GM18858 (cell line): ENCODE data around the gene GOLGA2.

ENCODE experiments used
- ATAC-seq: cut with Tn5 transposase; IDR thresholded peaks from one replicate; pipeline ENCODE4 v1.9.1; 2021; ENCODE audit not compliant: unreplicated experiment

GOLGA2 gene

DNA sequence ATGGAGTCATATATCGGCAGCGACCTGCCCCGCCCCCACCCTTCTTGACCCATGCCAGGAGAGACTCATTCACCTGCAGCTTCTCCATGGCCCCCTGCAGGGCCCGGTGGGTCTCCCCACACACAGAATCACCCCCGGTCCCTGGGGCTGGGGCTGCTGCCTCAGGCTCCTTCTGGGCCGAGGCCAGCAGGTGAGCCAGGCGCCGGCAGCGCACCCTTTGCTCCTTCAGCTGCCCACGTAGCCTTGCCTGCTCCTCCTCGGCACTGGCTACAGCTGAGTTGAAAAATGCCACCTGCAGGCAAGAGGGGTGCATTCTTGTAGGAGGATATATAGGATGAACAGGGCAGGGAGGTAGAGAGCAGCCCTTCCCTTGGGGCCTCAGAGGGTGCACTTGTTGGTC lies 17.9 kb downstream of the GOLGA2 start:
- ATAC-seq = no peak

GRCh38 chr9:128257086-128257825 lies 18.6 kb downstream of the GOLGA2 start:
- no peak for ATAC-seq

- no peak for ATAC-seq
Observed at GRCh38 chr9:128254855-128255759, 20.7 kb downstream of the GOLGA2 start.

DNA sequence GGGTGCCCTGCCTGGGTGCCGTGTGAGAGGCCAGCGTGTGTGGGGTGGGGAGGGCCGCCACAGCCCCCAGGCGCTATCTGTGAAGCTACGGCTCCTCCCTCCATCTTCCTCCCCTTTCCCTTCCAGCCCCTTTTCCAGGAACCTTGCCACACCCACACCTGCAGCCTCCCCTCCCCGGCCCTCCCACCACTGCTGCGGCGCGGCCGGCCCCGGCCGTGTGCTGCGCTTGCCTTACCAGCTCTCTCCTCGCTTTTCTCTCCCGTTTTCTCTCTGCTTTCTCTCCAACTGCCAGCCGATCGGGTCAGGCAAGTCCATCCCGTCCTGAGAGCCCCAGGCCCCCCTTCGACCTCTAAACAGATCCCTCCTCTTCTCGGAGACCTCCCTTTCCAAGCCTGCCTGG lies 21.4 kb downstream of the GOLGA2 start:
- ATAC-seq = no peak

DNA sequence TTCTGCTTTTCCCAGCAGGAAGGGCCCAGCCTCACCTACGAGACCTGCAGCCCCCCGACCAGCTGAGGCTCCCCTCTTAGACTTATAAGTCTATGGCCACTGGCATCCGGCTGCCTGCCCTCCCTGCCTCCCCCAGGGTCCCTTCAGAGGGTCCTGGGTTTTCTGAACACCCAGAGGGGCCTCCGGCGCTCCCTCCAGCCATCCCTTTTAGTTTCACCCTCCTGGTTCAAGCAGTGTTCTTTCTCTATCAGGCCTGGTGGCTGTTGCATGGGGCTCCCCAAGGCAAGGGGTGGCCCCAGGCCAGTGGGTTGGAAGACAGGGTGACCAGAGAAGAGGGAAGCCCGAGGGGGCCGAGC lies 21.8 kb downstream of the GOLGA2 start:
- no peak for ATAC-seq

DNA sequence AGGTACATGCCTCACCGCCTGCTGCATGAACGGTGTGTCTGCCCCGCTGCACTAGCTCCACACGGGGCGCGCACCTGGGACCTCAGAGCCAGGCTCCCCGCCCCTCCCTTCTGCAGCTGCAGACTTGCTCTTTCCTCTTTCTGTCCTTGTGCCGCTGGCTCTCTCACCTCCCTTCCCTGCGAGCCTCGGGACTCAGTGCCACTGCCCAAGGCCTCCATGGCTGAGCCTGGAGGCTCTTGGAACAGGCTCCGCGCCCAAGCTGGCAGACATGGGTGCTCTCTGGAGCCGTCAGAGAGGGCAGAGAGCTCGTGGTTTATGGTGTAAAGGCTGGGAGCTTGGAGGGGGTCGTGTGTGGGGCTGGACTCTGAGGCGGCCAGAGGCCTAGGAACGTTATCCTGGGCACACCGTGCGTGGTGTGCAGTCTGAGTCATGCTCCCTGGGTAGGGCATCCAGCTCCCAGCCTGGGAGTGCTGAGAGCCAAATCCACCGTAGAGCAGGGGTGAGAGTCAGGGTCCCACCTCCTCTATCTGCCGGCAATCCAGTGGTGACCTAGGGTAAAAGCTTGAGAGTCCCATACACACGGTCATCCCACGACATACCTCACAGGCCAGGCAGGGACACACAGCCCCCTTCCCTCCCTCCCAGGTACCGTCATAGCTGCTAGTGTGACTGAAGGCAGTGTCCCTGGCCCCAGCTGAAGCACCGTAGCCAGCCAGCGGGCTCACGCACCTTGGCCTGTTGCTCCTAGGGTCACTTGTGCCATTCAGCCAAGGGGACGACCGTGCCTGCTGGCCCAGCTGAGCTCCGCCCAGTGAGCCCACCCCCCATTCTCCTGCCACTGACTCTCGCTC lies 22.4 kb downstream of the GOLGA2 start:
- ATAC-seq = no peak

- no peak for ATAC-seq
Observed at GRCh38 chr9:128252317-128253139, 23.3 kb downstream of the GOLGA2 start.

DNA sequence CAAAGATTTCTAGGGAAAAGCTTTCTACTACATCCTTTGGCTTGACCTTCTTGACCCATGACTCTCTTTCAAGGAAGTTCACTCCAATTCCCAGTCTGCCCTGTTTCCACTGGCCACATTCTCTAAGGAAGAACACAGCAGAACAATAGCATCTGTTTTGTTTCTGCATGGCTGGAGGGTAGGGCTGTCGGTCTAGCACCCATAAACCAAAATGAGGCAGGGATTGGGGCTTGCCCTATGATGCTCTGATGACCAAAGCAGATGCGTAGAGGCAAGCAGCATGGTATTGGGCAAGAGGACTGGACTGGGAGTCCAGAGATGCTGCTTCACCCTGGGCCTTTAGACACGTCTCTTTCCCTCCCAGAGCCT lies 24.1 kb downstream of the GOLGA2 start:
- ATAC-seq = no peak

DNA sequence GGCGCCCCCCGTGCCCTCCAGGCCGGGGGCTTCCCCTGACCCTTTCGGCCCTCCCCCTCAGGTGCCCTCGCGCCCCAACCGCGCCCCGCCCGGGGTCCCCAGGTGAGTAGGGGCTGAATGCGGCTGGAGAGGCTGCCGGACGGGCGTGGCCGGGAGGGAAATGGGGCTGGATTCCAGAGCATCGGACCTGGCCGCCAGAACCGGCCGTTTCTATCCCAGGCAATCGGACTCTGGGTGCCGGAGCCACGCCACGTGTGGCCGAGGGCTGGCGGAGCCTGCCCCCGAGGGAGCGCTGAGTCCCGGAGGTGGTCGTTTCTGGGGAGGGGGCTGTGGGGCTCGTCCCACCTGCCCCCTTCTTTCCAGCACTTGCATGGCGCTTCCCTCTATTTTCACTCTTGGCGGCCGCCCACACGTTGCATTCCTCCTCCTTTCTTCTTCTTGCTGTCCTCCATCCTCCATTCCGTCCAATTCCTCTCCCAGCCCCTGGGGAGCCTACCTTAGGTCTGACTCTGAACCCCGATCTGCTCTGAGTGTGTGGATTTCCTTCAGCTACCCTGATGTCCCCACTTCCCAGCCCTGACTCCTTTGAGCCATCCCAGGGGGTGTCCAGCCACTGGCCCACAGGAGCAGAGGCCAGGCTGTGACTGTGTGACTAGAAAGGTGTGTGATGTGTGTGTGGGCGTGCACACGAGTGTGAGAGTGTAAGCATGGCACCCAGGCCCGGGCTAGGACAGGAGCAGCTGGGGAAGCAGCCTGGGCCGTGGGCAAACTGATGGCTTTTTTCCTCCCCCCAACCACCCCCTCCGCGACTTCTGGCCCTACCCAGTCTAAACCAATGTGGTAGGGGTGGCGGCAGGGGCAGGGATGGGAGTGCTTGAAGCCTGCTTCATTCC lies 24.7 kb downstream of the GOLGA2 start:
- ATAC-seq = peak; percentile 7

- ATAC-seq = peak; percentile 72
Observed at GRCh38 chr9:128249908-128250838, 25.6 kb downstream of the GOLGA2 start.

DNA sequence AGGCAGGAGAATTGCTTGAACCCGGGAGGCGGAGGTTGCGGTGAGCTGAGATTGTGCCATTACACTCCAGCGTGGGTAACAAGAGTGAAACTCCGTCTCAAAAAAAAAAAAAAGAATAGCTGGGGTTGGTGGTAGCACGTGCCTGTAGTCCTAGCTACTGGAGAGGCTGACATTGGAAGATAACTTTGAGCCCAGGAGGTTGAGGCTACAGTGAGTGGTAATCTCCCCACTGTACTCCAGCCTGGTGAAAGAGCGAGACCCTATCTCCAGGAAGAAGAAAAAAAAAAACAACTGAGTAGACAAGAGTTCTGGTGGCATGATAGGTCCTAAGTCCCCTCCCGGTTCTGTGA lies 26.3 kb downstream of the GOLGA2 start:
- no peak for ATAC-seq

- ATAC-seq = no peak
Observed at GRCh38 chr9:128247226-128247803, 28.5 kb downstream of the GOLGA2 start.

DNA sequence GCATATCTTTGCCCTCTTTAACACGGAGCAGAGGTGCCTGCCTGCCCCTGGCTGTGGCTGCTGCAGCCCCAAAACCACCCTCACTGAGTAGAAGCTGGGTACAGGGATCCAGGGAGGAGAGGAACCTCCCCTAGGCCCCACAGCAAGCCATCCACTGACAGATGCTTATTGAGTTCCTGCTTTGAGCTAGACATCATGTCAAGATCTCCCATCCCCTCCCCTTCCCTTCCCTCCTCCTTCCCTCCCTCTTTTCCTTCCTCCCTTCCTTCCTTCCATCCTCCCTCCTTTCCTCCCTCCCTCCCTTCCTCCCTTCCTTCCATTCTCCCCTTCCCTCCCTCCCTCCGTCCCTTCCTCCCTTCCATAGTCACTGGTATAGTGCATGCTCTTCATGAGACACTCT lies 29.3 kb downstream of the GOLGA2 start:
- ATAC-seq = no peak

GRCh38 chr9:128245421-128246151 lies 30.2 kb downstream of the GOLGA2 start:
- no peak for ATAC-seq

DNA sequence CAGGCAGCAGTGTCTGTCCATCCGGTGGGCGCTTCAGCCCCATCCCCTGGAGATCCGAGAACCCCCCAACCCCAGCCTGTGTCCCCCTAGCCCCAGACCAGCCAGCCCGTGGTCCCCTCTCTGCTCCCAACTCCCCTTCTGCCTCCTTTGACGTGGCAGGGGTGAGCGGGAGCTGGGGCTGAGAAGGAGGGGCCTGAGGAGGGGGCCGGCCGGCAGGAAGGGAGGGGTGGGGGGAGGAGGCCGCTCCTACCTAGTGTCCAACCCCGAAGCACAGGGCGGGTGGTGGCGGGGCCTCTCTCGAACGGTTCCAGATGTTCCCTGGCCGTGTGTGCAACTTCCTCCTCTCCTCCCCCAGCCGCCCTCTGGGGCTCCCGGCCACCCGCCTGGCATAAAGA lies 31.0 kb downstream of the GOLGA2 start:
- ATAC-seq = no peak

DNA sequence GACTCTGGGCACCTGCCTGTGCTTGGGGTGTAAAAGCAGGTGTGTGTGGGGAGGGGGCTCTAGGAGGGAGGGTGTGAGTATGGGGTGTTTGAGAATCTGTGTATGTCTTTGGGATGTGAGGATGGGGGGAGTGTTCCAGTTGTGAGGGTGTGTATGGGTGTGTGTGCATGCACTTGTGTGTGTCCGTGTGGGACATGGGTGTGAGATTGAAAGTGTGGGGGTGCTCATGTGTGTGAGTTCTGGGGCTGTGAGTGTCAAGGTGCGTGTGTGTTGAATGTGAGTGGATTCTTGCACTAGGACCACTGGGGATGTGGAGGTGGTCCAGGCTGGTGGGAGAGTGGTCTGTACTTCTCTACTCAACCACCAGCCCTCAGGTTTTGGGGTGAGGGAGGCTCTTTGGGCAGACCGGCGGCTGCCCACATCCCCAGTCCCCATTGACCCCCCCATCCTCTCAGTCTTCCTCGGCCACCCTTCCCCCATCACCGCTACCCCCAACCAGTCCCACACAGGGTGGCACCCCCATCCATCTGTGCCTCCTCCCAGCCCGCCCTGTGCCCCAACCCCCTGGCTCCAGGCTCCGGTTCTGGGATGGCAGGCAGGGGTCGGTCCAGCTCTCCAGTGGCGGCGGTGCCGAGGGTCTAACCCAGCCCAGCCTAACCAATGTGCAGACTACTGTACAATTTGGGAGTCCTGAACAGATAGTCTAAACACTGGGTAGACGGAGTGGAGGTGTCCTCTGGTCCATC lies 31.5 kb downstream of the GOLGA2 start:
- no peak for ATAC-seq
